Kidney (tissue), 14 donors: Measurements from ENCODE around the gene MESP1. TPM values are rescaled to one million over a fixed set of nuclear protein-coding genes. Genes with fewer than 3 reads are reported as not detected.
A peak's percentile ranks its signal among the peaks of the same experiment; 100 is the strongest.

Source experiments
- DNase-seq, 5 donors: peaks; one replicate each; pipeline ENCODE4 v3.0.0-alpha.2; 2013 to 2020
- FAIRE-seq: peaks from 2 replicates; lab custom pipeline; 2012; peaks lifted over from hg19 to GRCh38; lab: Jason Lieb, UNC
- H3K27ac ChIP-seq, 2 donors: one replicate each; pipeline ENCODE4 v1.7.0; 2013; ENCODE audit warnings: low read depth in 2 of 2, low read length in 2 of 2, inconsistent platforms in 1 of 2
- H3K27me3 ChIP-seq: one replicate; pipeline ENCODE4 v1.7.1; 2013; ENCODE audit warnings: low read length, inconsistent platforms; ENCODE audit not compliant: control insufficient read depth, insufficient read depth
- H3K36me3 ChIP-seq, 3 donors: one replicate each; pipeline versions ENCODE4 v1.7.0 to v1.7.1; 2013; ENCODE audit warnings: low read length in 3 of 3, control low read depth in 1 of 3, inconsistent platforms in 1 of 3; ENCODE audit not compliant: insufficient read depth in 3 of 3, control insufficient read depth in 2 of 3
- H3K4me1 ChIP-seq, 3 donors: one replicate each; pipeline versions ENCODE4 v1.7.0 to v1.7.1; 2013; ENCODE audit warnings: low read length in 3 of 3, inconsistent platforms in 1 of 3, low read depth in 1 of 3; ENCODE audit not compliant: control insufficient read depth in 2 of 3, insufficient read depth in 2 of 3
- H3K4me3 ChIP-seq, 3 donors: one replicate each; pipeline versions ENCODE4 v1.7.0 to v1.8.1; 2013; ENCODE audit warnings: low read length in 3 of 3, control low read depth in 1 of 3, inconsistent platforms in 1 of 3
- H3K9ac ChIP-seq, 3 donors: one replicate each; pipeline versions ENCODE4 v1.7.0 to v1.7.1; 2013; ENCODE audit warnings: low read length in 3 of 3, control low read depth in 1 of 3, inconsistent platforms in 1 of 3
- H3K9me3 ChIP-seq, 3 donors: one replicate each; pipeline versions ENCODE4 v1.7.0 to v1.7.1; 2013; ENCODE audit warnings: low read length in 3 of 3, control low read depth in 1 of 3, inconsistent platforms in 1 of 3; ENCODE audit not compliant: control insufficient read depth in 2 of 3, insufficient read depth in 1 of 3
- intact Hi-C: fragments of 100-400 bp; cut with DNase I; formaldehyde crosslinking; loops from one replicate; pipeline ENCODE4 v1.11.1; 2022
- polyA plus RNA-seq: library from polyadenylated mRNA; stranded (reverse); fragments of 350-450 nt; fragmentation: Illumina TruSeq; extraction: RNeasy Lipid Tissue Mini Kit (QIAGEN cat#74804); gene quantifications from one replicate; pipeline ENCODE4 v1.2.3, GENCODE V29; 2014; ENCODE audit warnings: low read depth, low replicate concordance; ENCODE audit not compliant: insufficient read depth
- total RNA-seq: library from RNA; stranded (reverse); fragmentation: NEBNext Ultra II Directional; extraction: Animal tissue kit (Norgen Biotek cat#: 25700); gene quantifications from one replicate; pipeline ENCODE4 v1.2.1, GENCODE V29; 2021
- TF ChIP-seq, protein P1 (sequence below): IDR thresholded peaks from 3 replicates; pipeline ENCODE4 v1.5.1; 2012; ENCODE audit warnings: mild to moderate bottlenecking, moderate library complexity, borderline replicate concordance; ENCODE audit not compliant: insufficient read depth; ENCODE audit errors: extremely low read depth
- donor health status: control.
- donor health status: control.
- donor health status: control.
- donor health status: control.
- donor health status: control.
- donor health status: DM: yes; HTN: yes; CAD: no.
- donor health status: Normal renal cell carcinoma (clear cell type).

MESP1 gene
- total and polyA plus RNA-seq, 2 donors from 2014 or later, result 2.1 to 6.0 TPM

DNA sequence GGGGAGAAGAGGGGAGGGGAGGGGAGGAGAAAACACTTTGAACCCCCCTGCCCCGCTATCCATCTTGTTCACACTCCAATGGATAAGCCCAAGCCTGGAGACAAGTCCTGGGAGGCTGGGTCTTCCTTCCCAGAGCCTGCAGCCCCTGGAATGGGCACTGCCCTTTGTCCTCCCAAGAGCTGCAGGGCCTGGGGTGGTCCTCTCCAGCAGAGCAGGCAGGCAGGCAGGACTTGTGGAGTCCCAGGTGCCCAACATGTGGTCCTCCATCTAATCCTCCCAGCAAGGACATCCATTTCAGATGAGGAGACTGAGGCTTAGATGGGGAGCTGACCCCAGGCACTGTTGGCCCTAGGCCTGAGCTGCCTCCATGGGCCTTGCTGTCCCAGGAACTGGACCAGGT, 14.6 kb upstream of the MESP1 start:
- no peak overlapping the region for H3K9ac ChIP-seq
- TF ChIP-seq, protein P1, sequence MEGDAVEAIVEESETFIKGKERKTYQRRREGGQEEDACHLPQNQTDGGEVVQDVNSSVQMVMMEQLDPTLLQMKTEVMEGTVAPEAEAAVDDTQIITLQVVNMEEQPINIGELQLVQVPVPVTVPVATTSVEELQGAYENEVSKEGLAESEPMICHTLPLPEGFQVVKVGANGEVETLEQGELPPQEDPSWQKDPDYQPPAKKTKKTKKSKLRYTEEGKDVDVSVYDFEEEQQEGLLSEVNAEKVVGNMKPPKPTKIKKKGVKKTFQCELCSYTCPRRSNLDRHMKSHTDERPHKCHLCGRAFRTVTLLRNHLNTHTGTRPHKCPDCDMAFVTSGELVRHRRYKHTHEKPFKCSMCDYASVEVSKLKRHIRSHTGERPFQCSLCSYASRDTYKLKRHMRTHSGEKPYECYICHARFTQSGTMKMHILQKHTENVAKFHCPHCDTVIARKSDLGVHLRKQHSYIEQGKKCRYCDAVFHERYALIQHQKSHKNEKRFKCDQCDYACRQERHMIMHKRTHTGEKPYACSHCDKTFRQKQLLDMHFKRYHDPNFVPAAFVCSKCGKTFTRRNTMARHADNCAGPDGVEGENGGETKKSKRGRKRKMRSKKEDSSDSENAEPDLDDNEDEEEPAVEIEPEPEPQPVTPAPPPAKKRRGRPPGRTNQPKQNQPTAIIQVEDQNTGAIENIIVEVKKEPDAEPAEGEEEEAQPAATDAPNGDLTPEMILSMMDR, result no peak
- H3K27ac ChIP-seq, result no peak overlapping the region
- H3K9me3 ChIP-seq, result no peaks in the 10 kb centered on the region
- no peak for FAIRE-seq
- no peaks in the 10 kb centered on the region for H3K27me3 ChIP-seq
- peaks cover 0 to 18% (median 17%) of the 10 kb centered on the region in 3 donors for H3K4me1 ChIP-seq
- no peaks in the 10 kb centered on the region for H3K36me3 ChIP-seq
- no peak overlapping the region for H3K4me3 ChIP-seq
- intact Hi-C loops, result no loop called here
- DNase-seq, result peak in 1 of 5 donors; percentile 39

DNA sequence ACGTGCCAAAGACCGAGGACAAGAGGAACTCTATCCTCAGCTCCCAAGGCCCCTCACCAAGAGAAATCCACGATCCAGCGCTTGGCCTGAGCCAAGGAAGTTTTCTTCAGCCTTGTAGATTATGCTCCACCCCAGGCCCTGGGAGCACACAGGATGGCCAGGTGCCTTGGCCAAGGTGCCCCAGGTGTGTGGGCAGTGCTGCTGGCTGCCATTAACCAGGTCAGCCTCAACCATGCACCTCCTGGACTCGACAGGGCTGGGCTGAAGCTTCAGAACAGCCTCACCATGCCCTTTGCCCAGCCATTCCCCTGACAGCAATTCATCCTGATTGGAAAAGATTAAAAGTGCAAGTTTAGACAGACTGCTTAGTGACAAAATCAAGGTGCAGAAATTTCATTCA, 10.9 kb upstream of the MESP1 start:
- DNase-seq, result peak in 1 of 5 donors; percentile 44
- no peak overlapping the region for H3K27ac ChIP-seq
- H3K36me3 ChIP-seq, result no peaks in the 10 kb centered on the region
- no peak overlapping the region for H3K4me3 ChIP-seq
- FAIRE-seq, result no peak
- no peaks in the 10 kb centered on the region for H3K27me3 ChIP-seq
- H3K9ac ChIP-seq, result no peak overlapping the region
- peaks cover 0 to 12% (median 6%) of the 10 kb centered on the region in 3 donors for H3K4me1 ChIP-seq
- intact Hi-C loops, result no loop called here
- TF ChIP-seq, protein P1, result no peak
- no peaks in the 10 kb centered on the region for H3K9me3 ChIP-seq

DNA sequence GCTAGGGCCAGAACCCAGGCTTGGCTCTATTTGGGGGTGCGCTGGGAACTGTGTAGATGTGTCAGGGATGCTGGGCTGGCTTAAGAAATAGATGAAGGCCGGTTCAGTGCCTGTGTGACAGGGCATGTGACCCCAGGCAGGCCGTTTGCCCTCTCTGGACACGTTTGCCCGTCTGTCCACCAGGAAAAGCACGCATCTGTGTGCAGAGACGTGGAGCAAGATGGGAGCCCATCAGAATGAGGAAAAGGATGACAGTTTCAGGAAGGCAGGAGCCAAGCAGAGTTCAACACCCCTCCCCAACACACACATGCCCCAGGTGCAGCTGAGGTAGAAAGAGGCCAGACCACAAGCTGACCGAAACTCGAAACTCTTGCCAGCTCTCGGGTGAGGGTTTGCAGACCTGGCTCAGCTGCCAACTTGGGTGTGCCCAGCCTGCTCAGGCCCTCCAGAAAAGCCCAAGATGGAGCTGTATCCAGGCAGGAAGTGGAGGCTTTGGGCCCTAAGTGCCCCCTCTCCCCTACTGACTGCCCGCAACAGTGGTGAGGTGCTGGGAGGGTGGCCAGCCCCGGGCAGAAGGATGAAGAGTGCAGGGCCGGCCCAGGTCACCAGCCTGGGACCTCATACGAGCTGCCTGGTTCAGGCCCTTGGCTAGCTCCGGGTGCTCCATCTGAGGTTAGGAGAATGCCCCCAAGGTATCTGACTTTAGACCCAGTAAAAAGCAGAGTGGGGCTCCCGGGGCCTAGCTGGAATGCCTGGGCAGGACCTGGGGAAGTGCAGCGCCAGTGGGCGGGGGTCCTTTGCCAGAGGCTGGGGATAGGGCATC, 10.2 kb upstream of the MESP1 start:
- no peak for FAIRE-seq
- Histone ChIP-seq H3K27ac (peak overlapping the region in 1 of 2 donors; percentile 23), H3K4me1 (peaks cover 0 to 9% (median 0%) of the 10 kb centered on the region in 3 donors), H3K9me3 (no peaks in the 10 kb centered on the region), H3K27me3 (no peaks in the 10 kb centered on the region), H3K9ac (no peak overlapping the region), H3K4me3 (no peak overlapping the region), H3K36me3 (no peaks in the 10 kb centered on the region)
- intact Hi-C loops, result no loop called here
- TF ChIP-seq, protein P1, result no peak
- peak in 1 of 5 donors; percentile 78 for DNase-seq
